Stimulated activated CD8-positive, alpha-beta memory T cell treated with anti-CD3 and anti-CD28 coated beads, Interleukin-15, amount 100 ng/mL, for 24 hours (primary cell): ENCODE results near the gene AR.
"Not testable (repeated sequence)": the region's sequence is repeated elsewhere in the genome, so short reads cannot be mapped to it uniquely, and the experiment has no call there.

Experiments
- DNase-seq: peaks from one replicate; pipeline ENCODE4 v3.0.0-alpha.2; 2020; ENCODE audit warnings: low read depth

Gene AR

DNA sequence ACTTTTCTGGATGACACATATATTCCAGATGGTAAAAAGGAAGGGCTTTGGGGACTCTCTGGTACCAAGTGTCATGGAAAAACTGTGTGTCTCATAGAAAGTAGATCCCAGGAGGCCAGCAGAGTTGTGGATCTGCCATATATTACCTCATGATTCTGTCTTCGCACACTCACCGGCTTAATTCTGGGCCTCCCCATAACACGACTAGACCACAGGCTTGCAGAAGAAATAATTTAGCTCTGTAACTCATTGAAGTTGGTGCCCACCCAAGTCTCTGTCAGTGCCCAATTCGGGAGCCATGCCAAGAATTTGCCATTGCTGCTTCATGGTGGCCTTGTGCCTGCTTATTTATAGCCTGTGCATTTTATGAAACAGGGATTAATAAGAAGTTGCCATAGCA, 104.5 kb downstream of the AR start:
- DNase-seq, result no peak

DNA sequence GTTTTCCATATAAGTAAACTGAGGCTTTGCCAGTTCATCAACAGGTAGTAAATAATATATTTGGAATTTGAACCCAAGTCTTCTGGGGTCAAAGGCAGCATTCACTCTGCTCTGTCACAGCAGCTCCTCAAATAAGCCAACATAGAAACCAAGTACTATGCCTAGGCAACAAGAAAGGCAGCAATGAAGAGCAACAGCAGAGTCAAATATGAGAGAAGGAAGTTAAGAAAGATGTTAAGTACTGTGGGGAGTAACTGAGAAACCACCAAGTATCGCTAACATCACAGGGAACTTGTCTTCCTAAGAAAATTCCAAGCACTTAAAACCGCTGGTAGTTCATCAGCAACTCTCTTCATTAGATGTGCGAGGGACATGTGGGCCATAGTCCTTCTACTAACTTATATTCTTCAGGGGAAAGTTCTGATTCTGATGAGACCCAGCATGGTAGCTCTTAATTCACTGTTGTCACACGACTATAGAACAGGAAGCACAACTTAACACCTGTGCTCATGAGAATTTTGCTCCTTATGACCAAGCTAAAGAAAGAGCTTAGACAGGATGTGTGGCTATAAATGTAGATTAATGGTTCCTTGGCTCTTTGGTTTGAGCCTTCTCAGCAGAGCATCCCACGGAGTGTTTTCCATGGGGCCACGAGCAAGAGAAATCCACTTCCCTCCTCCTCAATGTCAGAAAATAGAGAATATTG, 107.8 kb downstream of the AR start:
- DNase-seq, result no peak

GRCh38 chrX:67652543-67652942, 108.7 kb downstream of the AR start:
- no peak for DNase-seq

GRCh38 chrX:67654301-67654700, 110.5 kb downstream of the AR start:
- no peak for DNase-seq

- no peak for DNase-seq
Measured at GRCh38 chrX:67665583-67665982, 121.8 kb downstream of the AR start.

GRCh38 chrX:67670717-67671116, 126.9 kb downstream of the AR start:
- not testable (repeated sequence) for DNase-seq

DNA sequence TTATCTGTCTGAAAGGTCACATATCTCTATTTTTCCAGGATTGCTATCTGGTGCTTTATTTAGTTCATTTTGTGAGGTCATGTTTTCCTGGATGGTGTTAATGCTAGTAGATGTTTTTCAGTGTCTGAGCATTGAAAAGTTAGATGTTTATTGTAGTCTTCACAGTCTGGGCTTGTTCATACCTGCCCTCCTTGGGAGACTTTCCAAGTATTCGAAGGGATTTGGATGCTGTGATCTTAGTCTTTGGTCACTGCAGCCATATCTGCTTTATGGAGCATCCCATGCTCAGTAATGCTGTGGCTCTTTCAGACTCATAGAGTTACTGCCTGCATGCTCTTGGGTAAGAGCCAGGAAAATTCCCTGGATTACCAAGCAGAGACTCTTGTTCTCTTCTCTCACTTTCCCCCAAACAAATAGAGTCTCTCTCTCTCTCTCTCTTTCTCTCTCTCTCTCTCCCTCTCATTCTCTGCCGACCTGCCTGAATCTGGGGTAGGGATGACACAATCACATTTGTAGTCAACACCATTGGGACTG, 130.0 kb downstream of the AR start:
- no peak for DNase-seq

DNA sequence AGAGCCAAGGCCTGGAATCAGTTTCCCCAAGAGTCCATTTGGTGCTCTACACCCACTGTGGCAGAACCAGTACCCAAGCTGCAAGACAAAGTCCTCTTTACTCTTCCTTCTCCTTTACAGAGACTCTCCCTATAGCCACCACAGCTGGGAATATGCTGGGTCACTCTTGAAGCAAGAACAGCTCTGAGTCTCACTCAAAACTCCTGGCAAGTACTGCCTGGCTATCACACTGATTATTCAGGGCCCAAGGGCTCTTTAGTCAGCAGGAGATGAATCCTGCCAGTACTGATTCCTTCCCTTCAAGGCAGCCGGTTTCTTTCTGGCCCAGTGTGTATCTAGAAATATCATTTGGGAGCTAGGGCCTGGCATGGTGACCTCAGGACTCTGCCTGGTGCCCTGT, 130.9 kb downstream of the AR start:
- DNase-seq, result no peak

DNA sequence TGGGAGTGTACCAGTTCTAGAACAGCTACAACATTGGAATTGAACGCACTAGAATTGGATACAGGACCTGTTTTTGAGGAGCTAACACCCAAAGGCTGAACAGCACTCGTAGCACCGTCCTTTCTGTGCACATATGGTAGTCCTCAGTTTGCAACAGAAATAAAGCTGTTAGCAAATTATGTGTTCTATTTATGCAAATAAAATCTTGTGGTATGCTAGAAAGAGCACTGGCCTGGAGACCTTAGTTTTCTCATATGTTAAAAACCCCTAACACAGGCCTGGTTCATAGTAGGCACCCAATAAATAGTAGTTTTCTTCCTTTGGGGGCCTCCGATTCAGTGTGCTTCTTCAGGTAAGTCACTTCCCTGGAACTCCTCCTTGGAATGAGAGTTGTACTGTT, 140.3 kb downstream of the AR start:
- no peak for DNase-seq

GRCh38 chrX:67692246-67692645, 148.4 kb downstream of the AR start:
- no peak for DNase-seq

DNA sequence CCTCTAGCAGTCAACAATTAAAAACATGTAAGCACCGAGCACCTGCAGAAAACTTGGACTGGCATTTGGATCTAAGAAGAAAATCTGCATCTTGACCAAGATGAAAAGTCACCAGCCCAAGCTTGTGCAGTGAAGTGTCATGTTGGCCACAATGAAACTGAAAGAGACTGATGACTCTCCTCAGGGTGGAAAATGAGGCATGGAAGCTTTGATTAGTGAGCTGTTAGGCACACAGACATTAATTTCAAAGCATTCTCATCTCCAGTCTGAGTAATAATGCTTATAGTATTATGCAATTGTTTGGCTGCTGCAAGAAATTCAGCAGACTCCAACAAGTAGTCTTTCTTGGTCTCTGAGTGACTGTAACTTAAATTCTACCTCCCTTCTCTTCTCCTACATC, 150.1 kb downstream of the AR start:
- DNase-seq, result no peak

- no peak for DNase-seq
Measured at GRCh38 chrX:67697452-67697851, 153.6 kb downstream of the AR start.

- DNase-seq, result no peak
Measured at GRCh38 chrX:67700602-67701001, 156.8 kb downstream of the AR start.

DNA sequence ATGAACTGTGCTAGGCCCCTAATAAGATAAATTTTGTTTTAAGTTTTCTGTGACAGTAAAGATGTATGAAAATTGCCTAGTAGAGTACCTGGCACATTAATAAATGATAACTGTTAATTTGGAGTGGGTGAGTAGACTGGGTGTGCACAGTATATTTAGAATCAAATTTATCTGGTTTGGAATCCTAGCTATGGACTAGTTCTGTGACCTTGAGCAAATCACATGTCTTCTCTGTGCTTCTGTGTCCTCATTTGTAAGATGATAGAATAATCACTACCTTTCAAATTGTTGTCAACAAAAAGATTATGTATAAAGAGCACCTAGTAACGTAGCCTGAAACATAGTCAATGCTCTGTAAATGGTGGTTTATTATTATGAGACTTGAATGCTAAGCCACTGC, 170.2 kb downstream of the AR start:
- DNase-seq, result no peak

DNA sequence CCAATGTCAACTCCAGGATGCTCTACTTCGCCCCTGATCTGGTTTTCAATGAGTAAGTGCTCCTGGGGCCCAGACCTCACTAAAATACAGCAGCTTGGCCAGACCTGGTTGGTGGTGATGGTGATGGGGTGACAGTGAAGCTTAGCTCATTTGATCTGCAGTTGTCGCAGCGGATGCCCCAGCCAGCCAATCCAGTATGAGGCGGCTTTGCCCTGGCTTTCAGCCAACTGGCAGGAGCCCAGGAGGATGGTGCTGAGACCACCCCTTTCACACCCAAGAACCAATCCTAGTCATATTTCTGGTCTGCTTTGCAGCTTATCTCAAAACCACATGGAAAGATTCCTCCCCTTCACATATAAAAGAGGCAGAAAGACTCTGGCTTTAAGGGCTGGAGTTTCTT, 173.8 kb downstream of the AR start:
- no peak for DNase-seq

DNA sequence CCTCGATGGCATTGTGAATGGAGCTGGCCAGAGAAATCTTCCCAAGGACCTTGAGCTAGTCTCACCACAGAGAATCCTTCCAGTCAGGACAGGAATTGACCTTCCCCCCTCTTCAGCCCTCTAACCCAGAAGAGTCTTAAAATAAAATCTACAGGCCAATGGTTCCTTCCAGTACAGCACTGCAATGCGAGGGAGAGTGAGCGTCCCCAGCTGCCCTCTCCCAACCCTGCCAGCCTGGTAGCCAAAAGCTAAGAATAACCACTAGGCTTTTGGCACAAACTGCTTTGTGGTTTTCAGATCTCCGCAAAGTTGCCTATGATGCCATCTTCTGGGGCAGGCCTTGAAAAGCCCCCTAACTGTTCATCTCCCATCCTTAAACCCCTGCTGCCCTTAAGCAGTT, 175.1 kb downstream of the AR start:
- no peak for DNase-seq

DNA sequence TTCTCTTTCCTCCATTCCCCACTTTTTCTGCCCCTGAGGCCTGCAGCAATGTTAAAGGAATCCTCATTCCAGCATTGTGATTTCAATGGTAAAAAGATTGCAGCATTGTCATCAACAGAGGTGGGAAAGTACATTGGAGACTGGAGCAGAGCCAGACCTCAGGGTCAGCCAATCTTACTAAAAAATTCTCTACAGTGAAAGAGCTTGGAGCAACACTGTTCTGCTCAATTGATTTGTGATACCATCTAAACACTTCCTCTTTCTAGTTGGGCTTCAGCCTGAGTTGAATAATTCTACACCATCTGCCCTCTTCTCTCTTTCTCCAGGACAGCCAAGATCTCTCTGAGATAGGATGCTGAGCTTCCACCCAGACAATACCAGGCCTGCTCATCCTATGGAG, 176.5 kb downstream of the AR start:
- no peak for DNase-seq

- DNase-seq, result no peak
Measured at GRCh38 chrX:67721321-67721720, 177.5 kb downstream of the AR start.

- DNase-seq, result no peak
Measured at GRCh38 chrX:67723580-67724351, 179.9 kb downstream of the AR start.

DNA sequence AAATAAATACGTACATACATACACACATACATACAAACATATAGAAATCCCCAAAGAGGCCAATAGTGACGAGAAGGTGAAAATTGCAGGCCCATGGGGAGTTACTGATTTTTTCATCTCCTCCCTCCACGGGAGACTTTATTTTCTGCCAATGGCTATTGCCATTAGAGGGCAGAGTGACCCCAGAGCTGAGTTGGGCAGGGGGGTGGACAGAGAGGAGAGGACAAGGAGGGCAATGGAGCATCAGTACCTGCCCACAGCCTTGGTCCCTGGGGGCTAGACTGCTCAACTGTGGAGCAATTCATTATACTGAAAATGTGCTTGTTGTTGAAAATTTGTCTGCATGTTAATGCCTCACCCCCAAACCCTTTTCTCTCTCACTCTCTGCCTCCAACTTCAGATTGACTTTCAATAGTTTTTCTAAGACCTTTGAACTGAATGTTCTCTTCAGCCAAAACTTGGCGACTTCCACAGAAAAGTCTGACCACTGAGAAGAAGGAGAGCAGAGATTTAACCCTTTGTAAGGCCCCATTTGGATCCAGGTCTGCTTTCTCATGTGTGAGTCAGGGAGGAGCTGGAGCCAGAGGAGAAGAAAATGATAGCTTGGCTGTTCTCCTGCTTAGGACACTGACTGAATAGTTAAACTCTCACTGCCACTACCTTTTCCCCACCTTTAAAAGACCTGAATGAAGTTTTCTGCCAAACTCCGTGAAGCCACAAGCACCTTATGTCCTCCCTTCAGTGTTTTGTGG, 180.7 kb downstream of the AR start:
- no peak for DNase-seq

DNA sequence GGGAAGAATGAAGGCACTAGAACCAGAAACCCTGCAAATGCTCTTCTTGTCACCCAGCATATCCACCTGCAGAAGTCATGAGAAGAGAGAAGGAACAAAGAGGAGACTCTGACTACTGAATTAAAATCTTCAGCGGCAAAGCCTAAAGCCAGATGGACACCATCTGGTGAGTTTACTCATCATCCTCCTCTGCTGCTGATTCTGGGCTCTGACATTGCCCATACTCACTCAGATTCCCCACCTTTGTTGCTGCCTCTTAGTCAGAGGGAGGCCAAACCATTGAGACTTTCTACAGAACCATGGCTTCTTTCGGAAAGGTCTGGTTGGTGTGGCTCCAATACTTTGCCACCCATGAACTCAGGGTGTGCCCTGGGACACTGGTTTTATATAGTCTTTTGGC, 181.7 kb downstream of the AR start:
- no peak for DNase-seq

GRCh38 chrX:67726018-67726417, 182.2 kb downstream of the AR start:
- DNase-seq, result no peak

DNA sequence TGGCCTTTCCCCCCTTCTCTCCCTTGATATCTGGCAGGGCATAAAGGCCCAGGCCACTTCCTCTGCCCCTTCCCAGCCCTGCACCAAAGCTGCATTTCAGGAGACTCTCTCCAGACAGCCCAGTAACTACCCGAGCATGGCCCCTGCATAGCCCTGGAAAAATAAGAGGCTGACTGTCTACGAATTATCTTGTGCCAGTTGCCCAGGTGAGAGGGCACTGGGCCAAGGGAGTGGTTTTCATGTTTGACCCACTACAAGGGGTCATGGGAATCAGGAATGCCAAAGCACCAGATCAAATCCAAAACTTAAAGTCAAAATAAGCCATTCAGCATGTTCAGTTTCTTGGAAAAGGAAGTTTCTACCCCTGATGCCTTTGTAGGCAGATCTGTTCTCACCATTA, 183.8 kb downstream of the AR start:
- DNase-seq, result no peak
